ENCODE data around the gene EGR2. TPM values are rescaled to one million over a fixed set of nuclear protein-coding genes. Genes with fewer than 3 reads are reported as not detected.

EGR2 gene
- total RNA-seq, 1 donor from 2014 or later: 12.1 TPM

- Mint-ChIP-seq H3K36me3 (ENCODE audit: low read depth, unreplicated experiment) (no peaks in the 10 kb centered on the region), H3K27me3 (ENCODE audit: low read depth, unreplicated experiment) (peaks cover 23% of the 10 kb centered on the region), H3K4me3 (ENCODE audit: unreplicated experiment) (no peak overlapping the region), H3K4me1 (ENCODE audit: low read depth, unreplicated experiment) (peaks cover 12% of the 10 kb centered on the region), H3K9me3 (ENCODE audit: unreplicated experiment) (no peaks in the 10 kb centered on the region), H3K27ac (ENCODE audit: unreplicated experiment) (no peak overlapping the region)
- peaks cover 6% of the 10 kb centered on the region for H3K27me3 ChIP-seq (ENCODE audit: insufficient read depth, low read length)
- no peak for TF ChIP-seq EZH2 (IDR thresholded peaks at IDR 0.05; ENCODE audit: insufficient read depth, low read length)
- TF ChIP-seq CTCF (IDR thresholded peaks at IDR 0.05; ENCODE audit: insufficient read depth, low read depth, low read length): no peak
- H3K4me3 ChIP-seq (ENCODE audit: insufficient read depth, low read depth, low read length): no peak overlapping the region
- H2AFZ ChIP-seq (ENCODE audit: low read depth, low read length): no peak overlapping the region
- H4K20me1 ChIP-seq (ENCODE audit: insufficient read depth, low read length): no peaks in the 10 kb centered on the region
- DNase-seq (ENCODE audit: low read depth): no peak
- no peak overlapping the region for H3K27ac ChIP-seq (ENCODE audit: low read depth, low read length)
- no peak overlapping the region for H3K9ac ChIP-seq (ENCODE audit: low read length)
- FAIRE-seq: no peak
- H3K4me1 ChIP-seq (ENCODE audit: insufficient read depth, low read length): peaks cover 7% of the 10 kb centered on the region
- no peak overlapping the region for H3K4me2 ChIP-seq (ENCODE audit: low read length)
- H3K79me2 ChIP-seq (ENCODE audit: insufficient read depth, low read length): no peaks in the 10 kb centered on the region
- H3K9me3 ChIP-seq (ENCODE audit: insufficient read depth, low read depth, low read length): no peaks in the 10 kb centered on the region
- H3K36me3 ChIP-seq (ENCODE audit: insufficient read depth, low read length): no peaks in the 10 kb centered on the region
Measured at GRCh38 chr10:62826273-62826672, 10.1 kb upstream of the EGR2 start.

- TF ChIP-seq CTCF (IDR thresholded peaks at IDR 0.05; ENCODE audit: insufficient read depth, low read depth, low read length) (no peak), EZH2 (IDR thresholded peaks at IDR 0.05; ENCODE audit: insufficient read depth, low read length) (no peak)
- H3K27ac Mint-ChIP-seq (ENCODE audit: unreplicated experiment): no peak overlapping the region
- peaks cover 30% of the 10 kb centered on the region for H3K27me3 Mint-ChIP-seq (ENCODE audit: low read depth, unreplicated experiment)
- no peaks in the 10 kb centered on the region for H3K9me3 Mint-ChIP-seq (ENCODE audit: unreplicated experiment)
- H3K4me2 ChIP-seq (ENCODE audit: low read length): no peak overlapping the region
- H3K4me3 Mint-ChIP-seq (ENCODE audit: unreplicated experiment): no peak overlapping the region
- H3K9me3 ChIP-seq (ENCODE audit: insufficient read depth, low read depth, low read length): no peaks in the 10 kb centered on the region
- H3K4me1 Mint-ChIP-seq (ENCODE audit: low read depth, unreplicated experiment): peaks cover 11% of the 10 kb centered on the region
- no peaks in the 10 kb centered on the region for H3K36me3 ChIP-seq (ENCODE audit: insufficient read depth, low read length)
- no peak overlapping the region for H2AFZ ChIP-seq (ENCODE audit: low read depth, low read length)
- peaks cover 5% of the 10 kb centered on the region for H4K20me1 ChIP-seq (ENCODE audit: insufficient read depth, low read length)
- DNase-seq (ENCODE audit: low read depth) (no peak), FAIRE-seq (no peak)
- H3K4me1 ChIP-seq (ENCODE audit: insufficient read depth, low read length): peaks cover 18% of the 10 kb centered on the region
- peaks cover 32% of the 10 kb centered on the region for H3K27me3 ChIP-seq (ENCODE audit: insufficient read depth, low read length)
- H3K27ac ChIP-seq (ENCODE audit: low read depth, low read length): no peak overlapping the region
- H3K9ac ChIP-seq (ENCODE audit: low read length): no peak overlapping the region
- no peak overlapping the region for H3K4me3 ChIP-seq (ENCODE audit: insufficient read depth, low read depth, low read length)
- H3K79me2 ChIP-seq (ENCODE audit: insufficient read depth, low read length): no peaks in the 10 kb centered on the region
- no peaks in the 10 kb centered on the region for H3K36me3 Mint-ChIP-seq (ENCODE audit: low read depth, unreplicated experiment)
Measured at GRCh38 chr10:62820586-62820985, 4.4 kb upstream of the EGR2 start.

- Histone ChIP-seq H3K4me3 (ENCODE audit: insufficient read depth, low read depth, low read length) (no peak overlapping the region), H3K9me3 (ENCODE audit: insufficient read depth, low read depth, low read length) (no peaks in the 10 kb centered on the region), H3K27ac (ENCODE audit: low read depth, low read length) (no peak overlapping the region), H3K9ac (ENCODE audit: low read length) (no peak overlapping the region), H3K4me2 (ENCODE audit: low read length) (peak overlapping the region; percentile 99), H3K27me3 (ENCODE audit: insufficient read depth, low read length) (peaks cover 39% of the 10 kb centered on the region), H3K4me1 (ENCODE audit: insufficient read depth, low read length) (peaks cover 25% of the 10 kb centered on the region), H4K20me1 (ENCODE audit: insufficient read depth, low read length) (peaks cover 9% of the 10 kb centered on the region), H2AFZ (ENCODE audit: low read depth, low read length) (no peak overlapping the region), H3K36me3 (ENCODE audit: insufficient read depth, low read length) (no peaks in the 10 kb centered on the region), H3K79me2 (ENCODE audit: insufficient read depth, low read length) (no peaks in the 10 kb centered on the region)
- TF ChIP-seq CTCF (IDR thresholded peaks at IDR 0.05; ENCODE audit: insufficient read depth, low read depth, low read length) (no peak), EZH2 (IDR thresholded peaks at IDR 0.05; ENCODE audit: insufficient read depth, low read length) (no peak)
- Mint-ChIP-seq H3K4me3 (ENCODE audit: unreplicated experiment) (peak overlapping the region; percentile 50), H3K9me3 (ENCODE audit: unreplicated experiment) (no peaks in the 10 kb centered on the region), H3K36me3 (ENCODE audit: low read depth, unreplicated experiment) (peaks cover 1% of the 10 kb centered on the region), H3K4me1 (ENCODE audit: low read depth, unreplicated experiment) (peaks cover 11% of the 10 kb centered on the region), H3K27me3 (ENCODE audit: low read depth, unreplicated experiment) (peaks cover 28% of the 10 kb centered on the region), H3K27ac (ENCODE audit: unreplicated experiment) (no peak overlapping the region)
- DNase-seq (ENCODE audit: low read depth): peak; percentile 13
- FAIRE-seq: no peak
Measured at GRCh38 chr10:62819141-62819920, 3.2 kb upstream of the EGR2 start.
